Rectal smooth muscle tissue (tissue), 1 donor: ENCODE data around the gene BRS3.
"Not testable (repeated sequence)": the region's sequence is repeated elsewhere in the genome, so short reads cannot be mapped to it uniquely, and the experiment has no call there.

Source experiments
- H3K27ac ChIP-seq: one replicate; pipeline ENCODE4 v1.7.0; 2013; ENCODE audit warnings: low read depth, low read length, inconsistent platforms
- H3K27me3 ChIP-seq: one replicate; pipeline ENCODE4 v1.7.0; 2013; ENCODE audit warnings: low read length; ENCODE audit not compliant: control insufficient read depth, insufficient read depth
- H3K36me3 ChIP-seq: one replicate; pipeline ENCODE4 v1.7.0; 2013; ENCODE audit warnings: low read length; ENCODE audit not compliant: control insufficient read depth, insufficient read depth
- H3K4me1 ChIP-seq: one replicate; pipeline ENCODE4 v1.7.0; 2013; ENCODE audit warnings: low read length; ENCODE audit not compliant: control insufficient read depth, insufficient read depth
- H3K4me3 ChIP-seq: one replicate; pipeline ENCODE4 v1.7.0; 2013; ENCODE audit warnings: low read length
- H3K9ac ChIP-seq: one replicate; pipeline ENCODE4 v1.7.0; 2013; ENCODE audit warnings: low read length

The BRS3 gene

GRCh38 chrX:136487647-136488046, at the start of gene BRS3:
Gene BRS3 (plus strand): TSS chrX:136487947. CDS start chrX:136488115, 168 bp downstream.
- Histone ChIP-seq H3K4me1 (no peaks in the 10 kb centered on the region), H3K36me3 (no peaks in the 10 kb centered on the region), H3K4me3 (no peak within 1 kb of the TSS), H3K27ac (no peak within 1 kb of the TSS), H3K9ac (no peak within 1 kb of the TSS), H3K27me3 (no peaks in the 10 kb centered on the region)

GRCh38 chrX:136438192-136438591, 49.6 kb upstream of the BRS3 start:
- H3K27ac ChIP-seq = no peak overlapping the region
- H3K4me1 ChIP-seq = no peaks in the 10 kb centered on the region
- no peaks in the 10 kb centered on the region for H3K36me3 ChIP-seq
- no peak overlapping the region for H3K4me3 ChIP-seq
- H3K9ac ChIP-seq = no peak overlapping the region
- no peaks in the 10 kb centered on the region for H3K27me3 ChIP-seq

GRCh38 chrX:136445674-136446073, 42.1 kb upstream of the BRS3 start:
- H3K9ac ChIP-seq, H3K4me3 ChIP-seq, H3K27me3 ChIP-seq, H3K27ac ChIP-seq, H3K4me1 ChIP-seq, H3K36me3 ChIP-seq: not testable (repeated sequence)

GRCh38 chrX:136446208-136446607, 41.5 kb upstream of the BRS3 start:
- Histone ChIP-seq H3K4me1 (no peaks in the 10 kb centered on the region), H3K27ac (no peak overlapping the region), H3K36me3 (no peaks in the 10 kb centered on the region), H3K9ac (no peak overlapping the region), H3K4me3 (no peak overlapping the region), H3K27me3 (peaks cover 3% of the 10 kb centered on the region)

GRCh38 chrX:136447308-136447707, 40.4 kb upstream of the BRS3 start:
- Histone ChIP-seq H3K27me3 (peaks cover 3% of the 10 kb centered on the region), H3K4me1 (no peaks in the 10 kb centered on the region), H3K9ac (no peak overlapping the region), H3K4me3 (no peak overlapping the region), H3K27ac (no peak overlapping the region), H3K36me3 (no peaks in the 10 kb centered on the region)

- Histone ChIP-seq H3K27ac (no peak overlapping the region), H3K4me3 (no peak overlapping the region), H3K36me3 (no peaks in the 10 kb centered on the region), H3K9ac (no peak overlapping the region), H3K4me1 (no peaks in the 10 kb centered on the region), H3K27me3 (peaks cover 3% of the 10 kb centered on the region)
These were observed 39.8 kb upstream of the BRS3 start for GRCh38 chrX:136447968-136448367.

GRCh38 chrX:136450050-136450830, 37.5 kb upstream of the BRS3 start:
- Histone ChIP-seq H3K9ac (no peak overlapping the region), H3K27ac (no peak overlapping the region), H3K36me3 (no peaks in the 10 kb centered on the region)

GRCh38 chrX:136452614-136453013, 35.1 kb upstream of the BRS3 start:
- no peaks in the 10 kb centered on the region for H3K4me1 ChIP-seq
- H3K27me3 ChIP-seq = peaks cover under 1% of the 10 kb centered on the region
- H3K4me3 ChIP-seq = no peak overlapping the region
- no peak overlapping the region for H3K9ac ChIP-seq
- H3K27ac ChIP-seq = no peak overlapping the region
- no peaks in the 10 kb centered on the region for H3K36me3 ChIP-seq

More at GRCh38 chrX:136450050-136450830, 37.5 kb upstream of the BRS3 start:
- Histone ChIP-seq H3K4me3 (no peak overlapping the region), H3K27me3 (peaks cover 3% of the 10 kb centered on the region), H3K4me1 (no peaks in the 10 kb centered on the region)

GRCh38 chrX:136453114-136453513, 34.6 kb upstream of the BRS3 start:
- H3K27ac ChIP-seq = no peak overlapping the region
- no peak overlapping the region for H3K4me3 ChIP-seq
- H3K9ac ChIP-seq = no peak overlapping the region
- H3K4me1 ChIP-seq = no peaks in the 10 kb centered on the region
- no peaks in the 10 kb centered on the region for H3K27me3 ChIP-seq
- H3K36me3 ChIP-seq = no peaks in the 10 kb centered on the region

- no peaks in the 10 kb centered on the region for H3K4me1 ChIP-seq
- no peak overlapping the region for H3K9ac ChIP-seq
- H3K36me3 ChIP-seq = no peaks in the 10 kb centered on the region
- no peak overlapping the region for H3K27ac ChIP-seq
- no peaks in the 10 kb centered on the region for H3K27me3 ChIP-seq
- no peak overlapping the region for H3K4me3 ChIP-seq
These were observed 34.0 kb upstream of the BRS3 start for GRCh38 chrX:136453771-136454170.

GRCh38 chrX:136456133-136456532, 31.6 kb upstream of the BRS3 start:
- Histone ChIP-seq H3K9ac (no peak overlapping the region), H3K27me3 (no peaks in the 10 kb centered on the region), H3K27ac (no peak overlapping the region), H3K36me3 (no peaks in the 10 kb centered on the region), H3K4me3 (no peak overlapping the region), H3K4me1 (no peaks in the 10 kb centered on the region)

- H3K36me3 ChIP-seq = no peaks in the 10 kb centered on the region
- H3K27ac ChIP-seq = no peak overlapping the region
- no peak overlapping the region for H3K4me3 ChIP-seq
- no peaks in the 10 kb centered on the region for H3K27me3 ChIP-seq
- H3K9ac ChIP-seq = no peak overlapping the region
- H3K4me1 ChIP-seq = no peaks in the 10 kb centered on the region
These were observed 30.3 kb upstream of the BRS3 start for GRCh38 chrX:136457303-136457917.

- no peaks in the 10 kb centered on the region for H3K4me1 ChIP-seq
- no peaks in the 10 kb centered on the region for H3K27me3 ChIP-seq
- H3K36me3 ChIP-seq = no peaks in the 10 kb centered on the region
- H3K27ac ChIP-seq = no peak overlapping the region
- H3K9ac ChIP-seq = no peak overlapping the region
- H3K4me3 ChIP-seq = no peak overlapping the region
These were observed 23.2 kb upstream of the BRS3 start for GRCh38 chrX:136464589-136464988.
